Measurements from ENCODE around the gene COMMD9. TPM values are rescaled to one million over a fixed set of nuclear protein-coding genes. Genes with fewer than 3 reads are reported as not detected.
"Not testable (repeated sequence)": the region's sequence is repeated elsewhere in the genome, so short reads cannot be mapped to it uniquely, and the experiment has no call there.

The COMMD9 gene
- total RNA-seq: 35.8 TPM

GRCh38 chr11:36289226-36289852 is at the start of gene COMMD9:
COMMD9 (minus strand) TSS chr11:36289424; CDS start chr11:36289412, 12 bp downstream.
- intact Hi-C loops (cut with DNase I): no loop called here
- DNase-seq (ENCODE audit: low spot score) (peak; percentile 97), ATAC-seq (peak; percentile 99)

DNA sequence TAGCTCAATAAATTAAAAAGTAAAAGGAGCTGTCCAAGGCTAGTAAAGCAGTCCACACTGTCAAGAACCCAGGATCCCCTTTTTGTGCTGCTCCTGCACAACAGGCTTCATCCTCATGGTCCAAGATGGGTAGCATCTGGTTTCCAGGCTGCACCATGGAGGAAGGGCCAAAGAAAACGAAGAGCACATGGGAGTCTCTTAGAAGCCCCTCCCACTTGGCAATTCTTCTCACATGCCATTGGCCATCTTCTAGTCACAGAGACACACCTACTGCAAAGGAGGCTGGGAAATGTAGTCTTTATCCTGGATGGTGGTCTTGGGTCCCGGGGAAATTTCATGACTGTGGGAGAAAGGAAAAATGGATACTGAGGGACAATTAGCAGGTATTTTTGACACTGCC is 44.7 kb upstream of the COMMD9 start:
- DNase-seq (ENCODE audit: low spot score) (no peak), ATAC-seq (peak; percentile 41)
- intact Hi-C loops (cut with DNase I): no loop called here

- intact Hi-C loops (cut with DNase I): no loop called here
- no peak for ATAC-seq
- DNase-seq (ENCODE audit: low spot score): no peak
Observed at GRCh38 chr11:36333468-36333867, 44.2 kb upstream of the COMMD9 start.

- DNase-seq (ENCODE audit: low spot score): no peak
- intact Hi-C loops (cut with DNase I): no loop called here
- ATAC-seq: no peak
Observed at GRCh38 chr11:36330411-36330810, 41.2 kb upstream of the COMMD9 start.

DNA sequence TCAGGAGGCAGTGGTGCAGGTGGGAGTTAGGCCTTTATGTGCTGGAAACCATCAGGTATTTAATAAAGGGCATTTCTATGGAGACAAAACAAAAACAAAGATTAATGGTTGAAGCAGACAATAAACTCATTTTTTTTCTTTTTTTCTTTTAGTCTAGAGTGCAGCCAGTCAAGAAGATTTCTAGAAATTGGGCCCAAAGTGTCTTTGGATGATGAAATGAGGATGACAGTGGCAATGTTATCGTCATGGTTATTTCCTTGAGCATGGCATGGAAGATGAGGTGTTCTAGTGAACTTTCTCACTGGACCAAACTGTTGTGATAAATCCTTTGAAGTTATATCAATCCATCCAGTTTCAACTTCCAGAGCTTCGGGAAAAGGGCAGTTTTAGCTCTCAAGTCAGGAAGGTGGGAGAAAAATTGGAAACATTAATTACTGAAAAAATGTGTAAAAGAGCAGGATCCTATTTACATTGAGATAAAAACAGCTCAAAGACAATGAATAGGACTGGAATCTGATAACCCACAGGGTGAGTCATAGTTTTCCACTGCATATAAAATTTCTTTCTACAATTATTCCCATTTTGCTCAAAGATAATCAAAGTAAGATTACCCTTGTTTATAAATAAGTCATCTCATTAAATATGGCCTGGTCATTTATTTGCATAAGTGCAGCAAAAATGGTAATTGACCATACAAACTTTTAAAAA is 39.9 kb upstream of the COMMD9 start:
- ATAC-seq (no peak), DNase-seq (ENCODE audit: low spot score) (no peak)
- intact Hi-C loops (cut with DNase I): no loop called here

DNA sequence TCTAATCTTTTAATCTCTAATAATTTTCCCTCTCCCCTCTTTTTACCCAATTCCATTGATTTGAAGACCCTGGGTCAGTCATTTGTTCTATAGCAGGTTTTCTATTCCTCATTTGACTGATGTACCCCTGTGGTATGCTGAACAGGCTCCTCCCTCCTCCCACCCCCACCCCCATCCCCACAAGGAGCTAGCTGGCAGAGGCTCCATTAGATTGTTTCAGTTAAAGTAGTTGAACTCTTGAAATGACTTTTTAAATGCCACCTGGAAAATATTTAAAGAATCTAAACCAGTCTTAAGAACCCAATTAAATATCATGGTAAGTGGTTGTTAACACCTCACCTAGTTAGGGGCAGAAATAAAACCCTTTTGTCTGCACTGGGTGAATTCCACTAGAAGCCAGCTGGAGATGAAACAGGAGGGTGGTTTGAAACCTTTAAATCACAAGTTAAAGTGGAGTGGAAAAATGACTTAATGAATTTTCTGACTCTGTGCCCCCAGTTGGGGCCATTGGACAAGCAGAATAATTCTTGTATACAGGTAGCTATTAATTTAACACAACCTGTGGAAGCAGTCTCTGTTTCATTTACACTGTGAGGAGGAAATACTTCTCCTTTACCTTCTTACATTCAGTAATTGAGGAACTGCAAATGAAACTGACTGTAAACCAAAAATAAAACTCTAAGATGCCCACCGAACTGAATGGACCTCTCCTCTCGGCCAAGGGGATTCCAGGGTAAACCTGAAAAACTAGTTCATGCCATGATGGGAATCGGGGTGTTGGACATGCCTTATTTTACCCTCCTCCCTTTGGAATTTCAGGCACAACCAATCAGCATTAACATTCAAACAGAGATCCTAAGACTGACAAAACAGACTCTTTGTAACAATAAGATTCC is 37.5 kb upstream of the COMMD9 start:
- DNase-seq (ENCODE audit: low spot score) (no peak), ATAC-seq (no peak)
- intact Hi-C loops (cut with DNase I): no loop called here

- intact Hi-C loops (cut with DNase I): not testable (repeated sequence)
Observed at GRCh38 chr11:36325403-36325802, 36.2 kb upstream of the COMMD9 start.

GRCh38 chr11:36324956-36325355 is 35.7 kb upstream of the COMMD9 start:
- DNase-seq (ENCODE audit: low spot score); ATAC-seq; intact Hi-C loops (cut with DNase I): not testable (repeated sequence)

More at GRCh38 chr11:36325403-36325802, 36.2 kb upstream of the COMMD9 start:
- ATAC-seq; DNase-seq (ENCODE audit: low spot score): not testable (repeated sequence)

DNA sequence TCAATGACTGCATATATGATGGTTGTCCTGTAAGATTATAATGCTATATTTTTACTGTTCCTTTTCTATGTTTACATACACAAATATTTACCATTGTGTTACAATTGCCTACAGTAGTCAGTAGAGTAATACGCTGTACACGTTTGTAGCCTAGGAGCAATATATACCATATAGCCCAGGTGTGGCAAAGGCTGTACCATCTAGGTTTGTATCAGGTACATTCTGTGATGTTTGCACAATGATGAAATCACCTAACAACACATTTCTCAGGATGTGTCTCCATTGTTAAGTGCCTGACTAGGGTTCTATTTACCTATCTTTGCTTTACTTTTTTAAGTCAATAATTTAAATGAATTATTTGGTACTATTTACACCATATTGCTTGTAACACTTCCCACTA is 28.8 kb upstream of the COMMD9 start:
- no peak for DNase-seq (ENCODE audit: low spot score)
- intact Hi-C loops (cut with DNase I): no loop called here
- ATAC-seq: no peak

GRCh38 chr11:36316049-36316448 is 26.8 kb upstream of the COMMD9 start:
- no peak for ATAC-seq
- intact Hi-C loops (cut with DNase I): no loop called here
- DNase-seq (ENCODE audit: low spot score): no peak

DNA sequence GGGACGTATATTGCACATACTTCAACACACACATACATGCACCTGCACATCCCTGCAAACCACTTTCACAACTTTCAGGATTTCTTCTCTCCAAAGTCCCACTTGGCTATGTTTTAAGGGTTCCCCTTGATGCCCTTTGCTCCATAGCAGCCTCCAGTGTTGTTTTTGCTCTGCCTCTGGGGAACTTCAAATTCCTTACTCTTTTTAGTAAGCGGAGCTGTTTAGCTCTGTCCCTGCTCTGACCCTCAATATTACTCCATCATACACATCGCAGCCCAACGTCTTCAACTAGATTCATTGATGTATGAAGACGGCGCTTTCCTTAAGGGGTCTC is 25.2 kb upstream of the COMMD9 start:
- intact Hi-C loops (cut with DNase I): no loop called here
- DNase-seq (ENCODE audit: low spot score) (no peak), ATAC-seq (peak; percentile 50)

GRCh38 chr11:36313750-36314433 is 24.7 kb upstream of the COMMD9 start:
- intact Hi-C loops (cut with DNase I): no loop called here
- no peak for ATAC-seq
- no peak for DNase-seq (ENCODE audit: low spot score)

- no peak for ATAC-seq
- DNase-seq (ENCODE audit: low spot score): no peak
- intact Hi-C loops (cut with DNase I): no loop called here
Observed at GRCh38 chr11:36312611-36313472, 23.6 kb upstream of the COMMD9 start.

DNA sequence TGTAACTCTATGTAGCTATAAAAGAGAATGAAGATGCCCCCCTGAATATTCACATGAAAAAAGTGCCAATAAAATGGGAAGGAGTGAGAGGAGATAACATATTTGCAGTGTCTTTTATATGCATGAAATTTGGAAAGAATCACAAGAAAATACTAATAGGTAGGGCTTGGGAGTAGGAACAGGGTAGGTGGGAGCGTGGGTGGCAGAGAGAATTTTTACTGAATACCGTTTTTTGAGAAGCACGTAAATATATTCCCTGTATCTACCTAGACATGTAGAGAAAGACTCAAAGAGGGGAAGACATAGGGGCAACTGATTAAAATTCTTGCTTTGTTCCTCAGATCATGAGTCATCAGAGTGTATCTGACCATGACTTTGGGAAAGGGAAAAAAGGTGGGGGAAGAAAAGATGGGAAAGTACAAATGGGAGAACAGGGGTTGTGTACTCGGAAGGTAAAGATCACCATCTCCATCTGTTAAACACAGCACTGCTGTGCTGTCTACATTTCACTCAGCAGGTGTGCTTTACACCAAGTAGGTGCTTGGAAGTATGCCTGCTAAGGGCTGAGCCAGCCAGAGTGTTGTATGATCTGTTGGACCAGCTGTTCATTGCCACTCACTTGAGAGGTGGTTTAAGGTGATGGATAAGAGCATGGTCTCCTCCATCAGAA is 22.8 kb upstream of the COMMD9 start:
- ATAC-seq (no peak), DNase-seq (ENCODE audit: low spot score) (no peak)
- intact Hi-C loops (cut with DNase I): no loop called here

GRCh38 chr11:36309779-36310178 is 20.6 kb upstream of the COMMD9 start:
- intact Hi-C loops (cut with DNase I): loop anchor here (10.0 kb wide), 1 partner anchor 1165 kb away; no protein-coding TSS in a partner anchor
- DNase-seq (ENCODE audit: low spot score) (no peak), ATAC-seq (no peak)

- intact Hi-C loops (cut with DNase I): loop anchor here (10.0 kb wide), 1 partner anchor 1164 kb away; no protein-coding TSS in a partner anchor
Observed at GRCh38 chr11:36308577-36308976, 19.4 kb upstream of the COMMD9 start.

GRCh38 chr11:36306888-36307287 is 17.7 kb upstream of the COMMD9 start:
- intact Hi-C loops (cut with DNase I): loop anchor here (10.0 kb wide), 1 partner anchor 1162 kb away; no protein-coding TSS in a partner anchor
- ATAC-seq: no peak
- no peak for DNase-seq (ENCODE audit: low spot score)

More at GRCh38 chr11:36308577-36308976, 19.4 kb upstream of the COMMD9 start:
- ATAC-seq (no peak), DNase-seq (ENCODE audit: low spot score) (no peak)

DNA sequence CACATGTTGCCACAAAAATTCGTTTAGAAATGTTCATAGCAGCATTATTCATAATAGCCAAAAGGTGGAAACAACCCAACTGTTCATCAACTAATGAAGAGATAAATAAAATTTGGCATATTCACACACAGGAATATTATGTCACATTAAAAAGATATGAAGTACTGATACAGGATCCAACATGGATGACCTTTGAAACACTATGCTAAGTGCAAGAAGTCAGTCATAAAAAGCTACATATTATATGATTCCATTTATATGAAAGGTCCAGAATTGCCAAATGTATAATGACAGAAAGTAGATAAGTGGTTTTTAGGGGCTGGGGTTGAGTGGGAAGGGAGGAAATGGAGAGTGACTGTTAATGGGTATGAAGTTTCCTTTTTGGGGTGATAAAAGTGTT is 15.8 kb upstream of the COMMD9 start:
- no peak for ATAC-seq
- intact Hi-C loops (cut with DNase I): loop anchor here (10.0 kb wide), 1 partner anchor 1160 kb away; no protein-coding TSS in a partner anchor
- DNase-seq (ENCODE audit: low spot score): no peak

All from sciatic nerve (tissue), 2 donors.